ENCODE measurements around the gene NXPE3.

Gene NXPE3

GRCh38 chr3:101829437-101829830 lies 50.4 kb downstream of the NXPE3 start:
- Histone ChIP-seq H3K27me3 (ENCODE audit: control insufficient read depth, insufficient read depth, low read length) (no peaks in the 10 kb centered on the region), H3K27ac (ENCODE audit: low read depth, low read length) (no peak overlapping the region), H3K36me3 (ENCODE audit: control insufficient read depth, insufficient read depth, low read length) (no peaks in the 10 kb centered on the region), H3K9me3 (ENCODE audit: control insufficient read depth, insufficient read depth, low read depth, low read length) (no peaks in the 10 kb centered on the region), H3K9ac (ENCODE audit: low read length) (no peak overlapping the region), H3K4me1 (ENCODE audit: control insufficient read depth, insufficient read depth, low read length) (peaks cover 12% of the 10 kb centered on the region), H3K4me3 (ENCODE audit: low read depth, low read length) (no peak overlapping the region)

- H3K9ac ChIP-seq (ENCODE audit: low read length): no peak overlapping the region
- H3K4me3 ChIP-seq (ENCODE audit: low read depth, low read length): no peak overlapping the region
- peaks cover 12% of the 10 kb centered on the region for H3K4me1 ChIP-seq (ENCODE audit: control insufficient read depth, insufficient read depth, low read length)
- no peaks in the 10 kb centered on the region for H3K27me3 ChIP-seq (ENCODE audit: control insufficient read depth, insufficient read depth, low read length)
- no peaks in the 10 kb centered on the region for H3K9me3 ChIP-seq (ENCODE audit: control insufficient read depth, insufficient read depth, low read depth, low read length)
- H3K36me3 ChIP-seq (ENCODE audit: control insufficient read depth, insufficient read depth, low read length): no peaks in the 10 kb centered on the region
- H3K27ac ChIP-seq (ENCODE audit: low read depth, low read length): no peak overlapping the region
Observed at GRCh38 chr3:101829874-101830273, 50.9 kb downstream of the NXPE3 start.

GRCh38 chr3:101833446-101833974 lies 54.5 kb downstream of the NXPE3 start:
- no peak overlapping the region for H3K9ac ChIP-seq (ENCODE audit: low read length)
- H3K9me3 ChIP-seq (ENCODE audit: control insufficient read depth, insufficient read depth, low read depth, low read length): no peaks in the 10 kb centered on the region
- H3K36me3 ChIP-seq (ENCODE audit: control insufficient read depth, insufficient read depth, low read length): no peaks in the 10 kb centered on the region
- no peak overlapping the region for H3K27ac ChIP-seq (ENCODE audit: low read depth, low read length)
- peaks cover 7% of the 10 kb centered on the region; the same call in 1 of the 2 replicates for H3K4me1 ChIP-seq (ENCODE audit: control insufficient read depth, insufficient read depth, low read length)
- H3K27me3 ChIP-seq (ENCODE audit: control insufficient read depth, insufficient read depth, low read length): no peaks in the 10 kb centered on the region
- no peak overlapping the region for H3K4me3 ChIP-seq (ENCODE audit: low read depth, low read length)

GRCh38 chr3:101835676-101836075 lies 56.7 kb downstream of the NXPE3 start:
- H3K4me3 ChIP-seq (ENCODE audit: low read depth, low read length): no peak overlapping the region
- H3K27ac ChIP-seq (ENCODE audit: low read depth, low read length): no peak overlapping the region

GRCh38 chr3:101836160-101836559 lies 57.1 kb downstream of the NXPE3 start:
- H3K27me3 ChIP-seq (ENCODE audit: control insufficient read depth, insufficient read depth, low read length): no peaks in the 10 kb centered on the region
- H3K36me3 ChIP-seq (ENCODE audit: control insufficient read depth, insufficient read depth, low read length): no peaks in the 10 kb centered on the region
- no peak overlapping the region for H3K9ac ChIP-seq (ENCODE audit: low read length)
- H3K27ac ChIP-seq (ENCODE audit: low read depth, low read length): no peak overlapping the region
- no peak overlapping the region for H3K4me3 ChIP-seq (ENCODE audit: low read depth, low read length)
- 0 out of 2 replicates have a peak, but pooled peaks cover 2% of the 10 kb centered on the region for H3K4me1 ChIP-seq (ENCODE audit: control insufficient read depth, insufficient read depth, low read length)
- no peaks in the 10 kb centered on the region for H3K9me3 ChIP-seq (ENCODE audit: control insufficient read depth, insufficient read depth, low read depth, low read length)

More at GRCh38 chr3:101835676-101836075, 56.7 kb downstream of the NXPE3 start:
- no peaks in the 10 kb centered on the region for H3K9me3 ChIP-seq (ENCODE audit: control insufficient read depth, insufficient read depth, low read depth, low read length)
- H3K36me3 ChIP-seq (ENCODE audit: control insufficient read depth, insufficient read depth, low read length): no peaks in the 10 kb centered on the region
- 0 out of 2 replicates have a peak, but pooled peaks cover under 1% of the 10 kb centered on the region for H3K4me1 ChIP-seq (ENCODE audit: control insufficient read depth, insufficient read depth, low read length)
- no peak overlapping the region for H3K9ac ChIP-seq (ENCODE audit: low read length)
- H3K27me3 ChIP-seq (ENCODE audit: control insufficient read depth, insufficient read depth, low read length): no peaks in the 10 kb centered on the region

GRCh38 chr3:101836652-101837598 lies 57.9 kb downstream of the NXPE3 start:
- Histone ChIP-seq H3K27me3 (ENCODE audit: control insufficient read depth, insufficient read depth, low read length) (no peaks in the 10 kb centered on the region), H3K9ac (ENCODE audit: low read length) (no peak overlapping the region), H3K27ac (ENCODE audit: low read depth, low read length) (no peak overlapping the region), H3K9me3 (ENCODE audit: control insufficient read depth, insufficient read depth, low read depth, low read length) (no peaks in the 10 kb centered on the region), H3K4me1 (ENCODE audit: control insufficient read depth, insufficient read depth, low read length) (peaks cover 6% of the 10 kb centered on the region), H3K36me3 (ENCODE audit: control insufficient read depth, insufficient read depth, low read length) (no peaks in the 10 kb centered on the region), H3K4me3 (ENCODE audit: low read depth, low read length) (no peak overlapping the region)

- Histone ChIP-seq H3K4me1 (ENCODE audit: control insufficient read depth, insufficient read depth, low read length) (peaks cover 19% of the 10 kb centered on the region), H3K4me3 (ENCODE audit: low read depth, low read length) (no peak overlapping the region), H3K36me3 (ENCODE audit: control insufficient read depth, insufficient read depth, low read length) (no peaks in the 10 kb centered on the region), H3K27me3 (ENCODE audit: control insufficient read depth, insufficient read depth, low read length) (no peaks in the 10 kb centered on the region), H3K9ac (ENCODE audit: low read length) (no peak overlapping the region), H3K9me3 (ENCODE audit: control insufficient read depth, insufficient read depth, low read depth, low read length) (no peaks in the 10 kb centered on the region), H3K27ac (ENCODE audit: low read depth, low read length) (no peak overlapping the region)
Observed at GRCh38 chr3:101838691-101839090, 59.7 kb downstream of the NXPE3 start.

- Histone ChIP-seq H3K27ac (ENCODE audit: low read depth, low read length) (no peak overlapping the region), H3K4me3 (ENCODE audit: low read depth, low read length) (no peak overlapping the region), H3K9me3 (ENCODE audit: control insufficient read depth, insufficient read depth, low read depth, low read length) (no peaks in the 10 kb centered on the region), H3K27me3 (ENCODE audit: control insufficient read depth, insufficient read depth, low read length) (no peaks in the 10 kb centered on the region), H3K9ac (ENCODE audit: low read length) (no peak overlapping the region), H3K36me3 (ENCODE audit: control insufficient read depth, insufficient read depth, low read length) (no peaks in the 10 kb centered on the region), H3K4me1 (ENCODE audit: control insufficient read depth, insufficient read depth, low read length) (peaks cover 19% of the 10 kb centered on the region)
Observed at GRCh38 chr3:101840066-101840465, 61.1 kb downstream of the NXPE3 start.

GRCh38 chr3:101842245-101842934 lies 63.4 kb downstream of the NXPE3 start:
- Histone ChIP-seq H3K27me3 (ENCODE audit: control insufficient read depth, insufficient read depth, low read length) (no peaks in the 10 kb centered on the region), H3K4me1 (ENCODE audit: control insufficient read depth, insufficient read depth, low read length) (peaks cover 23% of the 10 kb centered on the region), H3K36me3 (ENCODE audit: control insufficient read depth, insufficient read depth, low read length) (no peaks in the 10 kb centered on the region), H3K4me3 (ENCODE audit: low read depth, low read length) (no peak overlapping the region), H3K9me3 (ENCODE audit: control insufficient read depth, insufficient read depth, low read depth, low read length) (no peaks in the 10 kb centered on the region), H3K27ac (ENCODE audit: low read depth, low read length) (peak overlapping the region; percentile 85), H3K9ac (ENCODE audit: low read length) (peak overlapping the region; percentile 66)

GRCh38 chr3:101842935-101843330 lies 63.9 kb downstream of the NXPE3 start:
- Histone ChIP-seq H3K4me1 (ENCODE audit: control insufficient read depth, insufficient read depth, low read length) (peaks cover 27% of the 10 kb centered on the region), H3K4me3 (ENCODE audit: low read depth, low read length) (no peak overlapping the region), H3K9me3 (ENCODE audit: control insufficient read depth, insufficient read depth, low read depth, low read length) (no peaks in the 10 kb centered on the region), H3K27ac (ENCODE audit: low read depth, low read length) (peak overlapping the region; percentile 52; the same call in 1 of the 2 replicates), H3K27me3 (ENCODE audit: control insufficient read depth, insufficient read depth, low read length) (no peaks in the 10 kb centered on the region), H3K36me3 (ENCODE audit: control insufficient read depth, insufficient read depth, low read length) (no peaks in the 10 kb centered on the region), H3K9ac (ENCODE audit: low read length) (no peak overlapping the region)

GRCh38 chr3:101845425-101845824 lies 66.4 kb downstream of the NXPE3 start:
- Histone ChIP-seq H3K27me3 (ENCODE audit: control insufficient read depth, insufficient read depth, low read length) (no peaks in the 10 kb centered on the region), H3K4me1 (ENCODE audit: control insufficient read depth, insufficient read depth, low read length) (peaks cover 35% of the 10 kb centered on the region), H3K27ac (ENCODE audit: low read depth, low read length) (no peak overlapping the region), H3K4me3 (ENCODE audit: low read depth, low read length) (no peak overlapping the region), H3K36me3 (ENCODE audit: control insufficient read depth, insufficient read depth, low read length) (no peaks in the 10 kb centered on the region), H3K9me3 (ENCODE audit: control insufficient read depth, insufficient read depth, low read depth, low read length) (no peaks in the 10 kb centered on the region), H3K9ac (ENCODE audit: low read length) (no peak overlapping the region)

All from HUES6 (cell line).